GM12878 (cell line): ENCODE data around the gene MTTP. TPM values are rescaled to one million over a fixed set of nuclear protein-coding genes. Genes with fewer than 3 reads are reported as not detected.

Source experiments
- ATAC-seq: fragments of 200-7000 bp; cut with Tn5 transposase; 3 replicates; pipeline ENCODE4 v1.9.1; 2020; ENCODE audit warnings: mild to moderate bottlenecking, moderate library complexity
- BruUV-seq: library from RNA; stranded (reverse); fragments of 400-500 nt; replicated peaks from 2 replicates; lab custom pipeline; 2021; lab: Mats Ljungman, UMichigan
- CTCF ChIA-PET: fragments of 300-600 bp; sonication (Branson Sonifier 250); formaldehyde crosslinking; extraction: SDS; loops from one replicate; lab custom pipeline; 2021; ENCODE audit warnings: inconsistent platforms; lab: Yijun Ruan, JAX
- POLR2A ChIA-PET: fragments of 350-600 bp; formaldehyde crosslinking; extraction: SDS; loops from one replicate; lab custom pipeline; 2021; ENCODE audit warnings: inconsistent platforms; lab: Charles Lee
- RAD21 ChIA-PET: fragments of 300-600 bp; sonication (Branson Sonifier 250); formaldehyde crosslinking; loops from one replicate; lab custom pipeline; 2023; ENCODE audit warnings: antibody characterized with exemption; ENCODE audit not compliant: unreplicated experiment; lab: Charles Lee
- SMC1A ChIA-PET: fragments of 300-600 bp; sonication (Branson Sonifier 250); formaldehyde crosslinking; loops from one replicate; lab custom pipeline; 2023; ENCODE audit not compliant: unreplicated experiment, uncharacterized antibody; lab: Charles Lee
- DNase-seq: peaks from one replicate; pipeline ENCODE4 v3.0.0-alpha.2; 2011; ENCODE audit warnings: low read depth, low spot score
- FAIRE-seq: peaks from 3 replicates; lab custom pipeline; 2011; peaks lifted over from hg19 to GRCh38; lab: Jason Lieb, UNC
- H2AFZ ChIP-seq: 2 replicates; pipeline ENCODE4 v1.6.0; 2011; ENCODE audit warnings: low read depth, low read length, control low read depth; ENCODE audit not compliant: control insufficient read depth
- H3K27ac ChIP-seq: 2 replicates; pipeline ENCODE4 v1.5.1; 2011; ENCODE audit warnings: control low read depth; ENCODE audit not compliant: control insufficient read depth, insufficient read depth
- H3K27me3 ChIP-seq, 2 experiments: replicated peaks in 1 of 2; 2 replicates each; pipeline versions ENCODE4 v1.6.0 to v1.6.1; 2011; ENCODE audit warnings: low read length in 1 of 2; ENCODE audit not compliant: control insufficient read depth in 2 of 2, insufficient read depth in 2 of 2
- H3K36me3 ChIP-seq, 2 experiments: 2 replicates each; pipeline ENCODE4 v1.5.1; 2011; ENCODE audit warnings: low read length in 1 of 2; ENCODE audit not compliant: control insufficient read depth in 2 of 2, insufficient read depth in 2 of 2
- H3K4me1 ChIP-seq: 2 replicates; pipeline ENCODE4 v1.6.1; 2011; ENCODE audit warnings: mild to moderate bottlenecking, low read length, moderate library complexity, mixed read lengths; ENCODE audit not compliant: control insufficient read depth, insufficient read depth
- H3K4me2 ChIP-seq: 2 replicates; pipeline ENCODE4 v1.6.0; 2011; ENCODE audit warnings: control low read depth; ENCODE audit not compliant: control insufficient read depth, insufficient read depth
- H3K4me3 ChIP-seq: fragments of 200-600 bp; sonication (generic); 2 replicates; pipeline ENCODE4 v1.5.1; 2016
- H3K79me2 ChIP-seq: 2 replicates; pipeline ENCODE4 v1.6.0; 2011; ENCODE audit warnings: low read length; ENCODE audit not compliant: control insufficient read depth, insufficient read depth
- H3K9ac ChIP-seq: 2 replicates; pipeline ENCODE4 v1.8.0; 2011; ENCODE audit warnings: low read length, control low read depth, mixed read lengths; ENCODE audit not compliant: control insufficient read depth, insufficient read depth
- H3K9me3 ChIP-seq: replicated peaks from 3 replicates; pipeline ENCODE4 v1.5.1; 2011; ENCODE audit warnings: mild to moderate bottlenecking, low read length; ENCODE audit not compliant: control insufficient read depth, insufficient read depth
- H4K20me1 ChIP-seq: 2 replicates; pipeline ENCODE4 v1.6.0; 2011; ENCODE audit not compliant: control insufficient read depth, insufficient read depth
- CBX3 ChIP-seq: fragments of 200-600 bp; sonication (generic); IDR thresholded peaks from 2 replicates; pipeline ENCODE4 v1.6.1; 2016; ENCODE audit warnings: low read depth, borderline replicate concordance
- ESRRA ChIP-seq: IDR thresholded peaks from 2 replicates; pipeline ENCODE4 v1.6.1; 2012; ENCODE audit warnings: mild to moderate bottlenecking, low read length, improper control_type of control experiment
- FOXK2 ChIP-seq: fragments of 450-650 bp; IDR thresholded peaks from 2 replicates; pipeline ENCODE4 v1.6.1; 2017; ENCODE audit warnings: mild to moderate bottlenecking, moderate library complexity
- HDAC6 ChIP-seq: fragments of 200-600 bp; sonication (generic); IDR thresholded peaks from one replicate; pipeline ENCODE4 v1.8.0; 2017; ENCODE audit warnings: antibody characterized with exemption; ENCODE audit not compliant: unreplicated experiment
- KLF5 ChIP-seq: fragments of 450-650 bp; IDR thresholded peaks from 2 replicates; pipeline ENCODE4 v1.6.1; 2014; ENCODE audit warnings: mild to moderate bottlenecking; ENCODE audit not compliant: partially characterized antibody
- NFYB ChIP-seq: IDR thresholded peaks from 2 replicates; pipeline ENCODE4 v1.6.1; 2011; ENCODE audit warnings: low read depth, mild to moderate bottlenecking, low read length, improper control_type of control experiment, moderate library complexity; ENCODE audit not compliant: insufficient read depth
- NRF1 ChIP-seq: conservative IDR thresholded peaks from 2 replicates; pipeline ENCODE4 v1.6.1; 2011; ENCODE audit warnings: mild to moderate bottlenecking, low read depth, low read length, improper control_type of control experiment
- POLR2A ChIP-seq: IDR thresholded peaks from 2 replicates; pipeline ENCODE4 v1.6.1; 2011; ENCODE audit warnings: low read depth, mild to moderate bottlenecking, low read length
- SUZ12 ChIP-seq: fragments of 200-600 bp; sonication (generic); IDR thresholded peaks from one replicate; pipeline ENCODE4 v1.6.1; 2018; ENCODE audit warnings: antibody characterized with exemption, mild to moderate bottlenecking; ENCODE audit not compliant: unreplicated experiment
- ZBED1 ChIP-seq: IDR thresholded peaks from 2 replicates; pipeline ENCODE4 v1.6.1; 2016; ENCODE audit warnings: borderline replicate concordance
- ZNF207 ChIP-seq: fragments of 450-650 bp; IDR thresholded peaks from 2 replicates; pipeline ENCODE4 v1.6.1; 2014; ENCODE audit warnings: antibody characterized with exemption, mild to moderate bottlenecking, borderline replicate concordance
- in situ Hi-C: fragments of 300-500 bp; cut with MboI; formaldehyde crosslinking; loops from 9 replicates; pipeline ENCODE4 v1.14.3; 2018; ENCODE audit warnings: mixed read lengths
- intact Hi-C: fragments of 100-400 bp; cut with micrococcal nuclease; formaldehyde crosslinking; loops from one replicate; pipeline ENCODE4 v1.14.2; 2022; ENCODE audit not compliant: unreplicated experiment
- polyA plus RNA-seq, 11 experiments: library from polyadenylated mRNA; depleted of rRNA in 4 of 11; unstranded in 6 of 11; stranded (reverse) in 5 of 11; fragments of >200 nt; fragmentation: Nextera tagmentation in 4 of 11; fragmentation: Illumina TruSeq in 1 of 11; extraction: Ambion mirVana in 4 of 11; extraction: Trizol in 1 of 11; gene quantifications; 1 replicate in 1 of 11; 2 replicates in 10 of 11; pipeline versions ENCODE4 v1.2.1 to v1.2.3, GENCODE V29; 2011 to 2016; ENCODE audit warnings: inconsistent platforms in 2 of 11, missing spikeins in 2 of 11, low read depth in 1 of 11
- total RNA-seq, 4 experiments: library from RNA; depleted of rRNA in 3 of 4; stranded (reverse); fragments of >200 nt in 3 of 4; fragmentation: Illumina TruSeq in 1 of 4; extraction: Trizol in 1 of 4; gene quantifications; 2 replicates each; pipeline versions ENCODE4 v1.2.1 to v1.2.3, GENCODE V29; 2013 to 2021
- TF ChIP-seq, protein P1 (sequence below): IDR thresholded peaks from 2 replicates; pipeline ENCODE4 v1.6.1; 2012; ENCODE audit warnings: low read depth, low read length, improper control_type of control experiment
- TF ChIP-seq, protein P2 (sequence below): fragments of 150-350 bp; IDR thresholded peaks from 2 replicates; pipeline ENCODE4 v1.6.1; 2016; ENCODE audit warnings: low read depth, low read length

The MTTP gene
- total and polyA plus RNA-seq, 10 of the 15 experiments (the other 5 are each of a cell fraction or from before 2014, with no cell fraction given): 0.08 to 2.2 (median 0.21) TPM; not detected in 1

DNA sequence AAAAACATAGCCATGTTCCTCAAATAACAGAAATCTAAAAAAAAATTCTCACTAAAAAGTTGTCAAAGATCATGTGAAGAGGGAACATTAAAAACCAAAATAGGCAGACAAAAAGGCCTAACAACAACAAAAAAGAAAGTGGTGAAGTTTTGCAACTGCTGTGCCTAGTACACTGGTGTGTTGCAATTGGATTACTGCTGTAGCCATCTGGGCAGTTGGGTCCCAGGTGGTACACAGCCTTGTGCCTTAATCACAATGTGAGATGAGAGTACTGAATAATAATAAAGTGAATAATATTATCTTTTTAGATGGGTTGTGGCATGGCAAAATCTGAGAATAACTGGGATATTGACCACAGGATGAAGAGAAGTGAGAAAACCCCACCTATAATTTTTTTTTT lies 71.0 kb downstream of the MTTP start:
- H3K27me3 ChIP-seq: no peaks in the 10 kb centered on the region; a peak in 1 of 4 replicates
- no peaks in the 10 kb centered on the region for H3K36me3 ChIP-seq
- no peaks in the 10 kb centered on the region for H3K9me3 ChIP-seq
- H2AFZ ChIP-seq: no peak overlapping the region
- ChIA-PET POLR2A (no interaction called here), RAD21 (no interaction called here), SMC1A (interaction anchor here (1.7 kb wide), 1 partner anchor 162 kb away, joined by 5 read pairs; no protein-coding TSS in a partner anchor)
- no peak overlapping the region for H3K9ac ChIP-seq
- H3K4me1 ChIP-seq: no peaks in the 10 kb centered on the region
- H4K20me1 ChIP-seq: no peaks in the 10 kb centered on the region
- intact Hi-C loops: no loop called here
- FAIRE-seq (no peak), DNase-seq (no peak)
- TF ChIP-seq KLF5: no peak
- no peak for TF ChIP-seq NFYB
- no peak for TF ChIP-seq HDAC6
- no peak for TF ChIP-seq ZNF207
- no peak for TF ChIP-seq ZBED1
- no peak for TF ChIP-seq POLR2A
- TF ChIP-seq, protein P1, sequence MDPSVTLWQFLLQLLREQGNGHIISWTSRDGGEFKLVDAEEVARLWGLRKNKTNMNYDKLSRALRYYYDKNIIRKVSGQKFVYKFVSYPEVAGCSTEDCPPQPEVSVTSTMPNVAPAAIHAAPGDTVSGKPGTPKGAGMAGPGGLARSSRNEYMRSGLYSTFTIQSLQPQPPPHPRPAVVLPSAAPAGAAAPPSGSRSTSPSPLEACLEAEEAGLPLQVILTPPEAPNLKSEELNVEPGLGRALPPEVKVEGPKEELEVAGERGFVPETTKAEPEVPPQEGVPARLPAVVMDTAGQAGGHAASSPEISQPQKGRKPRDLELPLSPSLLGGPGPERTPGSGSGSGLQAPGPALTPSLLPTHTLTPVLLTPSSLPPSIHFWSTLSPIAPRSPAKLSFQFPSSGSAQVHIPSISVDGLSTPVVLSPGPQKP: no peak
- TF ChIP-seq FOXK2: no peak
- no peak for TF ChIP-seq ESRRA
- no peak for TF ChIP-seq CBX3
- no peak for TF ChIP-seq NRF1
- TF ChIP-seq, protein P2, sequence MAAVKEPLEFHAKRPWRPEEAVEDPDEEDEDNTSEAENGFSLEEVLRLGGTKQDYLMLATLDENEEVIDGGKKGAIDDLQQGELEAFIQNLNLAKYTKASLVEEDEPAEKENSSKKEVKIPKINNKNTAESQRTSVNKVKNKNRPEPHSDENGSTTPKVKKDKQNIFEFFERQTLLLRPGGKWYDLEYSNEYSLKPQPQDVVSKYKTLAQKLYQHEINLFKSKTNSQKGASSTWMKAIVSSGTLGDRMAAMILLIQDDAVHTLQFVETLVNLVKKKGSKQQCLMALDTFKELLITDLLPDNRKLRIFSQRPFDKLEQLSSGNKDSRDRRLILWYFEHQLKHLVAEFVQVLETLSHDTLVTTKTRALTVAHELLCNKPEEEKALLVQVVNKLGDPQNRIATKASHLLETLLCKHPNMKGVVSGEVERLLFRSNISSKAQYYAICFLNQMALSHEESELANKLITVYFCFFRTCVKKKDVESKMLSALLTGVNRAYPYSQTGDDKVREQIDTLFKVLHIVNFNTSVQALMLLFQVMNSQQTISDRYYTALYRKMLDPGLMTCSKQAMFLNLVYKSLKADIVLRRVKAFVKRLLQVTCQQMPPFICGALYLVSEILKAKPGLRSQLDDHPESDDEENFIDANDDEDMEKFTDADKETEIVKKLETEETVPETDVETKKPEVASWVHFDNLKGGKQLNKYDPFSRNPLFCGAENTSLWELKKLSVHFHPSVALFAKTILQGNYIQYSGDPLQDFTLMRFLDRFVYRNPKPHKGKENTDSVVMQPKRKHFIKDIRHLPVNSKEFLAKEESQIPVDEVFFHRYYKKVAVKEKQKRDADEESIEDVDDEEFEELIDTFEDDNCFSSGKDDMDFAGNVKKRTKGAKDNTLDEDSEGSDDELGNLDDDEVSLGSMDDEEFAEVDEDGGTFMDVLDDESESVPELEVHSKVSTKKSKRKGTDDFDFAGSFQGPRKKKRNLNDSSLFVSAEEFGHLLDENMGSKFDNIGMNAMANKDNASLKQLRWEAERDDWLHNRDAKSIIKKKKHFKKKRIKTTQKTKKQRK: no peak
- TF ChIP-seq SUZ12: no peak
- TF ChIP-seq, all 136 proteins: peak for 0
- Histone ChIP-seq H3K4me2 (no peak overlapping the region), H3K79me2 (no peaks in the 10 kb centered on the region), H3K27ac (no peak overlapping the region), H3K4me3 (no peak overlapping the region)
- no TSS peak for BruUV-seq
- in situ Hi-C loops: no loop called here
- no peak for ATAC-seq
- CTCF ChIA-PET: no interaction called here
